SK-N-SH treated with all-trans-retinoic acid at 6 μM for 48 hours (cell line): ENCODE measurements around the gene ANKRD34B.

Experiments used
- ATAC-seq: fragments of 200-7000 bp; cut with Tn5 transposase; 3 replicates; pipeline ENCODE4 v1.9.1; 2020; ENCODE audit warnings: mild to moderate bottlenecking, moderate library complexity
- ARNTL ChIP-seq: fragments of 450-650 bp; formaldehyde crosslinking; IDR thresholded peaks from 2 replicates; pipeline ENCODE4 v1.5.0; 2020; ENCODE audit warnings: low read depth, mild to moderate bottlenecking, moderate library complexity, borderline replicate concordance
- BACH2 ChIP-seq: fragments of 250-450 bp; sonication (Bioruptor Pico); IDR thresholded peaks from 2 replicates; pipeline ENCODE4 v1.9.0; 2021; ENCODE audit warnings: mild to moderate bottlenecking, borderline replicate concordance
- CSDC2 ChIP-seq: fragments of 250-450 bp; sonication (Bioruptor Pico); IDR thresholded peaks from 2 replicates; pipeline ENCODE4 v1.5.0; 2020; ENCODE audit warnings: mild to moderate bottlenecking, moderate library complexity
- PPARA ChIP-seq: fragments of 250-450 bp; sonication (Bioruptor Pico); IDR thresholded peaks from 2 replicates; pipeline ENCODE4 v1.5.0; 2020; ENCODE audit warnings: mild to moderate bottlenecking, borderline replicate concordance
- RARB ChIP-seq: fragments of 250-450 bp; sonication (Bioruptor Pico); IDR thresholded peaks from 2 replicates; pipeline ENCODE4 v1.8.0; 2021; ENCODE audit warnings: mild to moderate bottlenecking, moderate library complexity
- TCF4 ChIP-seq: fragments of 250-450 bp; sonication (Bioruptor Pico); IDR thresholded peaks from 2 replicates; pipeline ENCODE4 v1.8.0; 2021; ENCODE audit warnings: mild to moderate bottlenecking, moderate library complexity, borderline replicate concordance
- TOX ChIP-seq: fragments of 250-450 bp; sonication (Bioruptor Pico); IDR thresholded peaks from 2 replicates; pipeline ENCODE4 v1.8.0; 2021; ENCODE audit warnings: mild to moderate bottlenecking, moderate library complexity, borderline replicate concordance
- ZC3H10 ChIP-seq: fragments of 250-450 bp; sonication (Bioruptor Pico); IDR thresholded peaks from 2 replicates; pipeline ENCODE4 v1.5.1; 2021; ENCODE audit warnings: mild to moderate bottlenecking, moderate library complexity
- ZFP30 ChIP-seq: fragments of 450-650 bp; formaldehyde crosslinking; IDR thresholded peaks from 2 replicates; pipeline ENCODE4 v1.5.0; 2022; ENCODE audit warnings: mild to moderate bottlenecking, moderate library complexity
- ZNF70 ChIP-seq: fragments of 450-650 bp; formaldehyde crosslinking; IDR thresholded peaks from 2 replicates; pipeline ENCODE4 v1.5.0; 2020; ENCODE audit warnings: mild to moderate bottlenecking, moderate library complexity
- TF ChIP-seq, protein P1 (sequence below): fragments of 250-450 bp; sonication (Bioruptor Pico); IDR thresholded peaks from 2 replicates; pipeline ENCODE4 v1.8.0; 2021; ENCODE audit warnings: low read depth, mild to moderate bottlenecking, moderate library complexity, borderline replicate concordance
- TF ChIP-seq, protein P2 (sequence below): fragments of 250-450 bp; sonication (Bioruptor Pico); IDR thresholded peaks from 2 replicates; pipeline ENCODE4 v1.8.0; 2020; ENCODE audit warnings: mild to moderate bottlenecking, moderate library complexity, borderline replicate concordance
- TF ChIP-seq, protein P3 (sequence below): fragments of 250-450 bp; sonication (Bioruptor Pico); IDR thresholded peaks from 2 replicates; pipeline ENCODE4 v1.5.0; 2020; ENCODE audit warnings: mild to moderate bottlenecking, moderate library complexity

ANKRD34B gene

DNA sequence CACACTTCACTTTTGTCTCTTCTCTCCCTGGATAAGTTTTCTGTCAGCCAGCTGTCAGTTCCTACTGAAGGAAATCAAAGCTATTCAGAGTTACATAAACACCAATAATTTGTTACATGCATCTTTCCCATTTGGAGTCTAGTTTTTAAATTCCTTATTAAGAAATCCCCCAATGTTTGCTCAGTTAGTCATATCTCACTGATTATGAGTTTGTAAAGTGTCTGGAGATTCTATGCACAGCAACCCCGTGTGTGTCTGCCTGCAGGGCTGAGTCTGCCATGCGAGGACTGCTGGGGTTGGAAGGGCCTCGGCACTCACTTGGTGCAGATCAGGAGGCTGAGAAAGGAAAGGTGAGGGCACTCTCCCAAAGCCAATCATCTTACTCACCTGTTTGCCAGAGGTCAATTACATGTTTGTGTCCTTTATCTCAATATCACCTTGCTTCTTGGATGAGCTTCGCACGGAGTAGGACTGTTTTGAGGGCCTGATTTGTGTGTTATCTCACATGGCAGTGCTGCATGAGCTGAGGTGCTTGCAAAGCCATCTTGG lies 3.3 kb downstream of the ANKRD34B start:
- no peak for ATAC-seq
- TF ChIP-seq ARNTL (CRISPR knock-in tag) (no peak), CSDC2 (CRISPR knock-in tag) (no peak), ZC3H10 (CRISPR knock-in tag) (no peak)

DNA sequence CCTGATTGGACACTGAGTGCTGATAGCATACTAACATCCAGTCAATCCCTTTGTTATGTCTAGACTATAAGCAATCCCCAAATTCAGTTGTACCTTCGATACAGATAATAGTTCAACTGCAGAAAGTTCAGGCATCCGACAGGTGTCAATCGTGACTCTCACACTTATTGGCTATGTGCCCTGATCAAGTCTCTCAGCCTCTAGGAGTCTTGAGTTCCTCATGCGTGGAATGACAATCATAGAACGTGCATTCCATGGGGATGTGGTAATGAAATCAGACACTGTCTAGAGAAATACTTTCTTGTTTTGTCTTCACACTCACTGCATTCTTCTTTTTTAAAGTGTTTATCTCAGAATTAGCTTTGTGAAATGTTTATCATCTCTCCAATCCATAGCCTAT lies 4.8 kb downstream of the ANKRD34B start:
- no peak for ATAC-seq

DNA sequence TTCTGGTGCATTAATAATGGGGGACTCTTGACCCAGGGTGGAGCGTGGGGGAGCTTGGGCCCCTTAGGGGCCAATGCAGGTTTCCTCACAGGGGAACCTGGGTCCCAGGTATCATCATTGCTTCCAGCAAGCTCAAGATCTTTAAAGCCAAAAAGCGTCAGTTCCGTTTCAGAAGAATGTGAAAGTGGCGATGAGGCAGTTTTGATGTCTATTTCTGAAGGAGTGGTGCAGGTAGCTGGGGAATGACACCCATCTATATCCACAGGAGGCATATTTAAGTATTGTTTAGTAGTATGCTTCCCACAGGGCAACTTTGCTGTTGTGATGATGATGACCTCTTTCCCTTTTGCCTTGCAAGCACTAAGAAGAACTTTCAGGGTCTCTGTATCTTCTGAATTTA lies 10.8 kb downstream of the ANKRD34B start:
- no peak for ATAC-seq
- TF ChIP-seq, protein P1, sequence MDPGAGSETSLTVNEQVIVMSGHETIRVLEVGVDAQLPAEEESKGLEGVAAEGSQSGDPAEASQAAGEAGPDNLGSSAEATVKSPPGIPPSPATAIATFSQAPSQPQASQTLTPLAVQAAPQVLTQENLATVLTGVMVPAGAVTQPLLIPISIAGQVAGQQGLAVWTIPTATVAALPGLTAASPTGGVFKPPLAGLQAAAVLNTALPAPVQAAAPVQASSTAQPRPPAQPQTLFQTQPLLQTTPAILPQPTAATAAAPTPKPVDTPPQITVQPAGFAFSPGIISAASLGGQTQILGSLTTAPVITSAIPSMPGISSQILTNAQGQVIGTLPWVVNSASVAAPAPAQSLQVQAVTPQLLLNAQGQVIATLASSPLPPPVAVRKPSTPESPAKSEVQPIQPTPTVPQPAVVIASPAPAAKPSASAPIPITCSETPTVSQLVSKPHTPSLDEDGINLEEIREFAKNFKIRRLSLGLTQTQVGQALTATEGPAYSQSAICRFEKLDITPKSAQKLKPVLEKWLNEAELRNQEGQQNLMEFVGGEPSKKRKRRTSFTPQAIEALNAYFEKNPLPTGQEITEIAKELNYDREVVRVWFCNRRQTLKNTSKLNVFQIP (CRISPR knock-in tag) = no peak
- no peak for TF ChIP-seq PPARA
- TF ChIP-seq BACH2 (CRISPR knock-in tag) = no peak
- TF ChIP-seq, protein P2, sequence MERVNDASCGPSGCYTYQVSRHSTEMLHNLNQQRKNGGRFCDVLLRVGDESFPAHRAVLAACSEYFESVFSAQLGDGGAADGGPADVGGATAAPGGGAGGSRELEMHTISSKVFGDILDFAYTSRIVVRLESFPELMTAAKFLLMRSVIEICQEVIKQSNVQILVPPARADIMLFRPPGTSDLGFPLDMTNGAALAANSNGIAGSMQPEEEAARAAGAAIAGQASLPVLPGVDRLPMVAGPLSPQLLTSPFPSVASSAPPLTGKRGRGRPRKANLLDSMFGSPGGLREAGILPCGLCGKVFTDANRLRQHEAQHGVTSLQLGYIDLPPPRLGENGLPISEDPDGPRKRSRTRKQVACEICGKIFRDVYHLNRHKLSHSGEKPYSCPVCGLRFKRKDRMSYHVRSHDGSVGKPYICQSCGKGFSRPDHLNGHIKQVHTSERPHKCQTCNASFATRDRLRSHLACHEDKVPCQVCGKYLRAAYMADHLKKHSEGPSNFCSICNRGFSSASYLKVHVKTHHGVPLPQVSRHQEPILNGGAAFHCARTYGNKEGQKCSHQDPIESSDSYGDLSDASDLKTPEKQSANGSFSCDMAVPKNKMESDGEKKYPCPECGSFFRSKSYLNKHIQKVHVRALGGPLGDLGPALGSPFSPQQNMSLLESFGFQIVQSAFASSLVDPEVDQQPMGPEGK (CRISPR knock-in tag) = no peak
- TF ChIP-seq, protein P3, sequence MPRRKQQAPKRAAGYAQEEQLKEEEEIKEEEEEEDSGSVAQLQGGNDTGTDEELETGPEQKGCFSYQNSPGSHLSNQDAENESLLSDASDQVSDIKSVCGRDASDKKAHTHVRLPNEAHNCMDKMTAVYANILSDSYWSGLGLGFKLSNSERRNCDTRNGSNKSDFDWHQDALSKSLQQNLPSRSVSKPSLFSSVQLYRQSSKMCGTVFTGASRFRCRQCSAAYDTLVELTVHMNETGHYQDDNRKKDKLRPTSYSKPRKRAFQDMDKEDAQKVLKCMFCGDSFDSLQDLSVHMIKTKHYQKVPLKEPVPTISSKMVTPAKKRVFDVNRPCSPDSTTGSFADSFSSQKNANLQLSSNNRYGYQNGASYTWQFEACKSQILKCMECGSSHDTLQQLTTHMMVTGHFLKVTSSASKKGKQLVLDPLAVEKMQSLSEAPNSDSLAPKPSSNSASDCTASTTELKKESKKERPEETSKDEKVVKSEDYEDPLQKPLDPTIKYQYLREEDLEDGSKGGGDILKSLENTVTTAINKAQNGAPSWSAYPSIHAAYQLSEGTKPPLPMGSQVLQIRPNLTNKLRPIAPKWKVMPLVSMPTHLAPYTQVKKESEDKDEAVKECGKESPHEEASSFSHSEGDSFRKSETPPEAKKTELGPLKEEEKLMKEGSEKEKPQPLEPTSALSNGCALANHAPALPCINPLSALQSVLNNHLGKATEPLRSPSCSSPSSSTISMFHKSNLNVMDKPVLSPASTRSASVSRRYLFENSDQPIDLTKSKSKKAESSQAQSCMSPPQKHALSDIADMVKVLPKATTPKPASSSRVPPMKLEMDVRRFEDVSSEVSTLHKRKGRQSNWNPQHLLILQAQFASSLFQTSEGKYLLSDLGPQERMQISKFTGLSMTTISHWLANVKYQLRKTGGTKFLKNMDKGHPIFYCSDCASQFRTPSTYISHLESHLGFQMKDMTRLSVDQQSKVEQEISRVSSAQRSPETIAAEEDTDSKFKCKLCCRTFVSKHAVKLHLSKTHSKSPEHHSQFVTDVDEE (CRISPR knock-in tag) = no peak
- TF ChIP-seq CSDC2 (CRISPR knock-in tag) = no peak
- TF ChIP-seq ZNF70 (CRISPR knock-in tag) = no peak

More for the DNA sequence above, 4.8 kb downstream of the ANKRD34B start:
- TF ChIP-seq, protein P1 (CRISPR knock-in tag) = no peak
- TF ChIP-seq, protein P3 (CRISPR knock-in tag) = no peak
- TF ChIP-seq TCF4 (CRISPR knock-in tag) (no peak), TOX (CRISPR knock-in tag) (no peak), ZC3H10 (CRISPR knock-in tag) (no peak), RARB (no peak), ZFP30 (CRISPR knock-in tag) (no peak)
- TF ChIP-seq, protein P2 (CRISPR knock-in tag) = no peak
